GM23338 (cell line): ENCODE results near the gene FBXO31.

Source experiments
- CREB1 ChIP-seq: fragments of 250-450 bp; sonication (Bioruptor Pico); IDR thresholded peaks from 2 replicates; pipeline ENCODE4 v1.5.0; 2020; ENCODE audit warnings: low read depth, mild to moderate bottlenecking, moderate library complexity
- CTCF ChIP-seq, 2 experiments: fragments of 200-600 bp in 1 of 2; sonication (generic) in 1 of 2; conservative IDR thresholded peaks; 2 replicates each; pipeline versions ENCODE4 v1.5.1 to v1.6.1; 2016 to 2017; ENCODE audit warnings: antibody characterized with exemption in 2 of 2, low read depth in 2 of 2, mild to moderate bottlenecking in 2 of 2, moderate library complexity in 1 of 2
- ETS1 ChIP-seq: IDR thresholded peaks from 2 replicates; pipeline ENCODE4 v1.6.1; 2016; ENCODE audit warnings: antibody characterized with exemption
- EZH2 ChIP-seq: fragments of 200-600 bp; sonication (generic); IDR thresholded peaks from one replicate; pipeline ENCODE4 v1.8.0; 2017; ENCODE audit warnings: antibody characterized with exemption, mild to moderate bottlenecking, low read depth; ENCODE audit not compliant: unreplicated experiment
- EZH2phosphoT487 ChIP-seq: fragments of 200-600 bp; sonication (generic); IDR thresholded peaks from one replicate; pipeline ENCODE4 v1.8.1; 2018; ENCODE audit warnings: antibody characterized with exemption; ENCODE audit not compliant: unreplicated experiment
- NANOG ChIP-seq: IDR thresholded peaks from 2 replicates; pipeline ENCODE4 v1.6.1; 2016; ENCODE audit warnings: antibody characterized with exemption, borderline replicate concordance
- POLR2AphosphoS5 ChIP-seq: IDR thresholded peaks from 2 replicates; pipeline ENCODE4 v1.6.1; 2016; ENCODE audit warnings: antibody characterized with exemption, low read depth
- REST ChIP-seq: IDR thresholded peaks from one replicate; pipeline ENCODE4 v1.6.1; 2018; ENCODE audit warnings: antibody characterized with exemption; ENCODE audit not compliant: unreplicated experiment

GRCh38 chr16:87333581-87334331, 49.8 kb downstream of the FBXO31 start:
- TF ChIP-seq CTCF (conservative IDR thresholded peaks at IDR 0.05; ENCODE audit: low read depth in 2 of 2) (no peak), EZH2 (no peak), CREB1 (CRISPR knock-in tag) (no peak), REST (no peak), EZH2phosphoT487 (no peak), POLR2AphosphoS5 (no peak), NANOG (no peak), ETS1 (no peak)
